HL-60 (cell line): ENCODE data around the gene EIF4E2.
"Not testable (repeated sequence)": the region's sequence is repeated elsewhere in the genome, so short reads cannot be mapped to it uniquely, and the experiment has no call there.

ENCODE experiments used
- DNase-seq, 2 experiments: peaks; one replicate each; pipeline ENCODE4 v3.0.0-alpha.2; 2010 to 2020; ENCODE audit warnings: low read depth in 1 of 2, low spot score in 1 of 2
- H3K27ac ChIP-seq: fragments of 250-450 bp; sonication (Bioruptor Pico); replicated peaks from 2 replicates; pipeline ENCODE4 v1.5.1; 2020; ENCODE audit warnings: mild to moderate bottlenecking, moderate library complexity
- H3K27me3 ChIP-seq: fragments of 250-450 bp; sonication (Bioruptor Pico); 2 replicates; pipeline ENCODE4 v1.5.1; 2021; ENCODE audit warnings: mild to moderate bottlenecking, moderate library complexity; ENCODE audit not compliant: insufficient read depth, poor library complexity, severe bottlenecking
- H3K4me3 ChIP-seq: replicated peaks from 2 replicates; pipeline ENCODE4 v1.5.1; 2011; ENCODE audit warnings: mild to moderate bottlenecking, control low read depth, low read length; ENCODE audit not compliant: insufficient read depth
- CTCF ChIP-seq: IDR thresholded peaks from one replicate; pipeline ENCODE4 v1.5.1; 2011; ENCODE audit warnings: low read length, control low read depth, inconsistent platforms; ENCODE audit not compliant: insufficient read depth
- GABPA ChIP-seq: IDR thresholded peaks from 2 replicates; pipeline ENCODE4 v1.6.1; 2012; ENCODE audit warnings: low read depth
- POLR2AphosphoS5 ChIP-seq: IDR thresholded peaks from 2 replicates; pipeline ENCODE4 v1.6.1; 2012; ENCODE audit warnings: low read depth
- REST ChIP-seq: IDR thresholded peaks from 2 replicates; pipeline ENCODE4 v1.6.1; 2012; ENCODE audit warnings: low read depth; ENCODE audit not compliant: insufficient replicate concordance
- SPI1 ChIP-seq: IDR thresholded peaks from 2 replicates; pipeline ENCODE4 v1.6.1; 2012; ENCODE audit warnings: low read depth, mild to moderate bottlenecking, borderline replicate concordance

EIF4E2 gene

GRCh38 chr2:232569541-232569940 lies 19.1 kb downstream of the EIF4E2 start:
- H3K27ac ChIP-seq, result no peak overlapping the region
- TF ChIP-seq GABPA (no peak), CTCF (no peak), POLR2AphosphoS5 (no peak), REST (no peak), SPI1 (no peak)
- H3K4me3 ChIP-seq, result no peak overlapping the region
- no peak for DNase-seq
- no peaks in the 10 kb centered on the region for H3K27me3 ChIP-seq

- not testable (repeated sequence) for H3K4me3 ChIP-seq, DNase-seq, H3K27ac ChIP-seq, H3K27me3 ChIP-seq
These were observed 20.0 kb downstream of the EIF4E2 start for GRCh38 chr2:232570481-232570880.

GRCh38 chr2:232571026-232571474 lies 20.6 kb downstream of the EIF4E2 start:
- H3K27me3 ChIP-seq, result no peaks in the 10 kb centered on the region
- no peak overlapping the region for H3K4me3 ChIP-seq
- DNase-seq, result no peak
- H3K27ac ChIP-seq, result no peak overlapping the region
- TF ChIP-seq SPI1 (no peak), REST (no peak), GABPA (no peak), CTCF (no peak)

GRCh38 chr2:232573042-232573441 lies 22.6 kb downstream of the EIF4E2 start:
- no peak for TF ChIP-seq GABPA
- no peak for TF ChIP-seq REST
- no peak for TF ChIP-seq POLR2AphosphoS5
- no peak for TF ChIP-seq SPI1
- TF ChIP-seq CTCF, result no peak
- Histone ChIP-seq H3K4me3 (no peak overlapping the region), H3K27me3 (no peaks in the 10 kb centered on the region), H3K27ac (no peak overlapping the region)
- no peak for DNase-seq
